ENCODE data around the gene KCNMB1.

Gene KCNMB1

DNA sequence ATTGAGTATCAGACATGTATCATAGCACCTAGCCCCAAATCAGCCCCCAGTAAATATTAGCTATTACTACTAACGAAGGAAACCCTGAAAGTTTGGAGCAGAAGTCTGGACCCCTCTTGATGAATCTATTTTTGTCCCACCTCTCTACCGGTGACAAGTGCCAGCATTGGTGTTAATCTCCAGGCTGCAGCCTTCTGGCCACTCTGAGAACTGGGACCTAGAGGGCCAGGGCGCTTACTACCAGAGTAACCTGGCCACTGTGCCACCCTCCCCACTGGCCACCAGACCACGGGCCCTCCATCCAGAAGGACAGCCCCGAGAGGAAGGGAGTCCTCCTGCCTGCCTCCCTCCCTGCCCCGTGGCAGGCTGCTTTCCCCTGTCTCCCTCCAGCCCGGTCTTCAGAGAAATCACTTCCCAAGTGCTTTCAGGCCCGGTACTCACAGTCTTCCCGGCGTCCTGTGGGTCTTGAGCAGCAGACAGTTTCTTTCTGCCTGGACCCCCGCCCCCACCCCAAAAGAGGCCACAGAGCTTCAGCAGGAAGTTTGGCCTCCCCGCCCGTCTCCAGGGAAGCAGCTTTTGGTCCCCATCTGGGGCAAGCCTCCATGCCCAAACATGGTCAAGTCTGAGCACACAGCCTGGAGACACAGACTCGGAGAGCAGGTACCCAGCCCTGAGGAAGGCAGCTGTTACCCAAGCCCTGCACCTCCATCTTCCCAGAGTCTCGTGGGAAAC lies at the start of gene KCNMB1:
Gene KCNMB1, minus strand, starts transcription at position 550 of the 732 bp plus-strand sequence. CDS start 3,920 bp downstream, outside the sequence.
- DNase-seq (ENCODE audit: low spot score) = no peak

- DNase-seq (ENCODE audit: low spot score) = no peak
These were observed 49.4 kb upstream of the KCNMB1 start for GRCh38 chr5:170438581-170438980.

DNA sequence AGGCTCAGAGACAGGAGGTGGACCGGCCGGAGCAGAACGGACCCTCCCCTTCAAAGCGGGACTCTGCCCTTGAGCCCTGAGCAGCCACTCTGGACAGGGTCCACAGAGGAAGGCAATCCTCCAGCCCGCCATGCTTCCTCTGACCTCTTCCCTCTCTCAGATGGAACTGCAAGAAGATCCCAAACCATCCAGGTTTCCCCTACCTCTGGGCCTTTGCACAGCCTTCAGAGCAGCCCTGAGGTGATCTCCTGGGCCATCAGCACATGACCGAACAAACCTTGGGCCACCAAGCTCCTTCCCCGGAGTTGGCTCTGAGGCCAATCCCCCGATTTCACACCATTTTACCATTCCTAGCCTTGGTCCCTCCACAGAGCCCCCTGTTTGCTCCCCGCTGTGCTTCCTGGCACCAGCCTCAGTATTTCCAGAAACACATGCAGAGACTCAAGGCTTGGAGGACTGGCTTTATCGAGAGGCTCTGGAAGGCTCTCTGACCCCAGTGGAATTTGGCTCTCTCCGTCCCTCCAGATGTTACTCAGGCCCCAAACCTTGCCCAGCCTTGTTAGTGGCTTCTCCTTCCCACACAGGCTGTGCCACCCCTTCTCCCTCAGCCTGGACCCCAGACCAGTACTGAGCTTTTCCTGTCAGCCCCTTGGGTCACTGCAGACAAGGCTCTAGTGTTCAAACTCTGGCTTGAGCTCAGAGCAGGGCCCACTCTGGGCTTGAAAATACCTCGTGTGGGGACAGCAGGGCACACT lies 48.6 kb upstream of the KCNMB1 start:
- no peak for DNase-seq (ENCODE audit: low spot score)

GRCh38 chr5:170436335-170436734 lies 47.2 kb upstream of the KCNMB1 start:
- no peak for DNase-seq (ENCODE audit: low spot score)

DNA sequence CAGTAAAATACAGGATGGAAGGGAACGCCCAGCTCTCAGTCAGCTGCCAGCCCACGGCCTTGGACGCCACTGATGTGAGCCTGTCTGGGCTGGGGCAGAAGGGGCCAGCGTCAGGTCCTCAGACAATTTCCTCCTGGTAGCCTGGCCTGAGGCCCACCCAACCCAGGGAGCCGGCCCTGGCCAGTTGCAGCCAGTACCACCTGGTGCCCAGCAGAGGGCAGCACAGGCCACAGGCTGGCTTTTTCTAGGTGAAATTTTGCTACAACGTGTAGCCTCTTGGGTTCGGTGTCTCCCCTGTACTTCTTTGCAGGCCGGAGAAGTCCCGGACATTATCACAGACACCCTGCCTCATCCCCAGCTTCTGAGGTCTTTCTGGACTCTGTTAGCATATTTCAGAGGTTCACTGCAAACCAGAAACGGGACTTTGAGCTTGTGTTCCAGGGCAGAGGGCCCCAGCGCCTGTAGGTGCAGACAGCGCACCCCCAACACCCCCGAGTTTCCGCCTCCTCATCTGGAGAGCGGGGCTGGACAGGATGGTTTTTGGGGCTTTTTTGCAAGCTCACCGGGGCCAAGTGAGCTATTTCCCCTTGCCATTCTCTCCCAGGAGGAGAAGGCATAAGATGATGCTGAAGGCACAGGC lies 45.9 kb upstream of the KCNMB1 start:
- peak; percentile 48 for DNase-seq (ENCODE audit: low spot score)

GRCh38 chr5:170432669-170433068 lies 43.5 kb upstream of the KCNMB1 start:
- no peak for DNase-seq (ENCODE audit: low spot score)

DNA sequence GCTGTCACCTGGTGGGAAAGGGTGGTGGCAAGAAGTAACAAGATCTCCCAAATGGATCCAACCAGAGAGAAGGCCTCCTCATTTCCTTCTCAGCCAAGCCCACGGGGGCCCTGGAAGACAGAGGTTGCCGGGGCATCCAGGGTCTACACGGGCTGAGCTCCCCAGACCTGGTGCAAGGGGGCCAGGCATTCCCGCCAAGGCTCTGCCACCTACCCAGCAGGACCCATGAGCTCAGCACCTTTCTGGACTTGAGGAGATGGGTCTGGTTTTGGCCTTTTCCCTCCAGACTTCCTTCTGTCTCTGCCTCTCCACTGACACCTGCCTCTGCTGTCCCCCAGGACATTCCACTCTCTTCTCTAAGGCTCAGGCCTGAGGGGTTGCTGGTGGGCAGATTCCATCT lies 42.4 kb upstream of the KCNMB1 start:
- DNase-seq (ENCODE audit: low spot score) = no peak

DNA sequence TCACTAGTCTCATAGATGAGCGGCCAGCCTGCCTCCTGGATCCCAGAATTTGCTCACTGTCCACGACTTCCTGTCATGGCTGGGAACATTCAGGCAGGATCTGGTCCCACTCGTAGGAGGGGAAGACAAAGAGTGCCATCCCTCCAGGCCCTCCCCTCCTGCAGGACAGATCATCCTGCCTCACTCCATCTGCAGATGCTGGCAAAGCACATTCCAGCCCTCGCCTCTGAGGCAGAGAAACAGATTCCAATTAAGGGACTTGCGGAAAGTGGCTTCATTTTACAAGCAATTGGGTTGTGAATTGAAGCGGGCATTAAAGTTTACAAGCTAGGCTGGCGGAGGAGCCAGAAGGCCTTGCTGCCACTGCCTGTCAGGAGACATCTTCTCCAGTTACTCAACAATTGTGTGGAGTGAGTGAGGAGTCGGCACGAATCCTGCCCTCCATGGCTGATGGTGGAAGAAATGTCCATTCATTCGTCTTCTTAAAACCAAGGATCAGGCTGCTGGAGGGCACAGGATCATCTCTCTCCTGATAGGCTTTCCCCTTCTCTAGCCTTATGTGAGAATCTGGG lies 41.8 kb upstream of the KCNMB1 start:
- DNase-seq (ENCODE audit: low spot score) = no peak

GRCh38 chr5:170430256-170430655 lies 41.1 kb upstream of the KCNMB1 start:
- DNase-seq (ENCODE audit: low spot score) = no peak

- DNase-seq (ENCODE audit: low spot score) = no peak
These were observed 39.8 kb upstream of the KCNMB1 start for GRCh38 chr5:170429014-170429413.

- no peak for DNase-seq (ENCODE audit: low spot score)
These were observed 38.6 kb upstream of the KCNMB1 start for GRCh38 chr5:170427672-170428236.

DNA sequence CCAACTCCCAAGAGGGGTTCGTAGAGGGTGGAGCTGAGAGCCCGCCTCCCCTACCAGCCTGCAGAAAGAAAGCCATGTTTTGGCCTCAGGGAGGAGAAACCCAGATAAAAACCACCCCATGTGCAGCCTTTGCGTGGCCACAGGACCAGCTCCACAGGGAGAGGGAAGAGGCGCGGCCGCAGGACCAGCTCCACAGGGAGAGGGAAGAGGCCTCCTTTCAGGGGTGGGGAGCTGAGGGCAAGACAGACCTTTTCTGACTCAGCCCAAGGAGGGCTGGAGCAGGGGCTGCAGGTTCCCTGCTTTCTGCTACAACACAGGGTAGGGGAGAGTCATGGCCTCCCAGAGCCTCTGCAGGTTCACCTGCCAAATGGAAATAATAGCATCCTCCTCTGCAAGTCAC lies 37.6 kb upstream of the KCNMB1 start:
- no peak for DNase-seq (ENCODE audit: low spot score)

DNA sequence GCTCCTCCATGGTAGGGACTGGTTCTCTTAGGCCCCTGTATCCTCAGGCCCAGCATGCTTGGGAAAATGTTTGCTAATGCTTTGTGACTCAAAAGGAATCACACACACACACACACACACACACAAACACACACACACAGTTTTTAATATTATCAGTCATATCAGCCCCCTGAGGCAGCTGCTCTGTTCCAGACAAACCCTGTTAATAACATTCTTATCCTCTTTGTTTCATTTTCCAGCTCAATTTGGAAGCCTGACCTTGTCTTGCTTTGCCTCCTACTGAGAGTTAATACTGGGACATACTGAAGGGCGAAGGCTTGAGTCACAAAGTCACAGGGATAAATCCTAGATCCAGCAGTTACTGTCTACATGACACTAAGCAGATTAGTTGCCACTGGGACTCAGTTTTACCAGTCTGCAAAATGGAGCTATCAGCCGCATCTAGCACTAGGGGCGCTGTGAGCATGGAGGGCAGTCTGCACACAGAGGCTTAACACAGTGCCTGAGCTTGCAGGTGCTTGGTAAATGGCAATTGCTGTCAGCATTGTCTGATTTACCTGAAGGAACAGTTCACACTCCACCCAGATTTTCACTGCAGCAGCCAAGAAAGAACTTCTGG lies 37.1 kb upstream of the KCNMB1 start:
- DNase-seq (ENCODE audit: low spot score) = no peak

DNA sequence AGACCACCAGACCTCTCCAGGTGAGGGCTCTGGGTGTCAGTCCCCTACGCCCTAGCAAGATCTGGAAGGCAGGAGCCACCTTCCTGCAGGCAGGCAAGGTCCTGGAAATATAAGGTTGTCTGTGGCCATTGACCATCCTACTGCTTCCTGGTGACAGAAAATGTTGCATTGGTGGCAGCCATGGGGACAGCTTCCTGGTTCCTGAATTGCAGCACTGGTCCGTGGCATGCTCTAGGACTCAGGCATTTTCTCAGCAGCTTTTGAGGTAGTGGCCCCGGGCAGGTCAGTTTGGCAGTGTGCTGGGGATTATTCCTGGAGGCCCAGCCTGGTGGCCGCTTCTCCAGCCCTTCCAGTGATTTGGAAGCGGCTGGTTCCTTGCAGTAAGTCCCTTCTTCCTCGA lies 36.6 kb upstream of the KCNMB1 start:
- DNase-seq (ENCODE audit: low spot score) = no peak

DNA sequence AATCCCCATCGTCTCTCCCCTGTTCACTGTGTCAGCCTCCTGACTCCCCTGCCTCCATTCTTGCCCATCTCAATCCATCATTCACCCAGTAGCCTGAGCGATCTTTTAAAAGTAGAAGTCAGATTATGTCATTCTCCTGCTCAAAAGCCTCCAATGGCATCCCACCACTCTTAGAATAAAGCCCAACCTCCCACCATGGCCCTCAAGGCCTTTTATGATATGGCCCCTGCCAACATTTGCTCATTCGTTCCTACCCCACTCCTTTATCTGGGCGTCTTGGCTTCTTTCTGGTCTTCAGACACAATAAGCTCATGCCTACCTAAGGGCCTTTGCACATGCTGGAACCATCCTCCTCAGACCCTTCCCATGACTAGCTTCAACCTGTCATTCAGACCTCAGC lies 35.5 kb upstream of the KCNMB1 start:
- no peak for DNase-seq (ENCODE audit: low spot score)

GRCh38 chr5:170423692-170424091 lies 34.5 kb upstream of the KCNMB1 start:
- DNase-seq (ENCODE audit: low spot score) = no peak

- no peak for DNase-seq (ENCODE audit: low spot score)
These were observed 32.7 kb upstream of the KCNMB1 start for GRCh38 chr5:170421826-170422225.

DNA sequence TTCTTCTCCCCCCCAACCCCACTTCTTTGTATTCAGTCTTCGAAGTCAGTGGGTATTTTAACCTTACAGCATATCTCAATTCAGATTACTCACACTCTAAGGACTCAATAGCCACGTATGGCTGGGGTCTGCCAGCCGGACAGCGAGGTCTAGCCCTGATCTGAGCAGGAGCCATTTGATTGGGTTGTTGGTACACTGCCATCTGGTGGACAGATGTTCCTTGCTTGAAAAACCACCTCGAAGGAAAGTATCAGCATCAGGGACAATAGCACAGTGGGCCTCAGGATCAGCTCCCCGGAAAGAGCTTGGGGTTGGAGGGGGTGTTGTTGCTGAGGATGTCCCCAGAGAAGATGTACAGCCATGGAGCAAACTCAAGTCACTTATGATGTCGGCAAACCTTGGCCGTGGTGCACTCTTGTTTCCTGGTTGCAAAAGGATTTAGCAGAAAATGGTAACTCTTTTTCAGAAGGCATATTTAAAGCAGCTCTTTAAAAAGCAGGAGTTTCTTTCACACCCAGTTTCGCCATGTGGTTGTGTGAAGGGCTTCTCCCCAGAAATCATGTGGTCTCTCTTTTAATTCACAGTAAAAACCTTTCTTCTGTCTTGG lies 31.7 kb upstream of the KCNMB1 start:
- peak; percentile 78 for DNase-seq (ENCODE audit: low spot score)

GRCh38 chr5:170419643-170420042 lies 30.5 kb upstream of the KCNMB1 start:
- DNase-seq (ENCODE audit: low spot score) = no peak

GRCh38 chr5:170418736-170419135 lies 29.6 kb upstream of the KCNMB1 start:
- no peak for DNase-seq (ENCODE audit: low spot score)

DNA sequence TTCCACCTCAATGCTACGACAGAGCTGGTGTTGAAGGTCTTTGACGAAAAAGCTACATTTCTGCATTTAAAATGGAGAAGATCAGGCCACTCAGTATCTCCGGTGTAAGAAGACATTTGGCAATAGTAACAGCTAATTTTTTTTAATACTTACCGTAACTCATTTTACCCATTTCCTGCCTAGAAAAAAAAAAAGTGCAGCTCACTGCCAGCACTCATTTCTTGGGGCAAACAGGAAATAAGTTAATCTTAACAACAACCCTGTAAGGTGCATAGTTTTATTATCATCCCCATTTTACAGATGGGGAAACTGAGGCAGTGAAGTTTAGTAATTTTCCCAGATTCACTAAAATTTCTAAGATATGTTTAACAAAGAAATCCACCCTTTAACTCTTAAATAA lies 27.4 kb upstream of the KCNMB1 start:
- no peak for DNase-seq (ENCODE audit: low spot score)

- DNase-seq (ENCODE audit: low spot score) = no peak
These were observed 25.6 kb upstream of the KCNMB1 start for GRCh38 chr5:170414786-170415185.

All from pons (tissue), 1 donor.